H1 (cell line): ENCODE results near the gene EXD3.
A peak's percentile ranks its signal among the peaks of the same experiment; 100 is the strongest.

Source experiments
- BCL11A ChIP-seq, 2 experiments: IDR thresholded peaks; one replicate each; pipeline ENCODE4 v1.6.1; 2011; ENCODE audit warnings: low read depth in 2 of 2, low read length in 2 of 2, mild to moderate bottlenecking in 2 of 2
- CBX8 ChIP-seq: fragments of 300-800, 300-1000 bp; sonication (generic); IDR thresholded peaks from 2 replicates; pipeline ENCODE4 v1.7.1; 2016; ENCODE audit warnings: low read depth, low read length, borderline replicate concordance
- EP300 ChIP-seq, 2 experiments: IDR thresholded peaks; 1 replicate in 1 of 2; 2 replicates in 1 of 2; pipeline ENCODE4 v1.6.1; 2011 to 2012; ENCODE audit warnings: low read depth in 2 of 2, low read length in 2 of 2, mild to moderate bottlenecking in 2 of 2, borderline replicate concordance in 1 of 2, inconsistent platforms in 1 of 2, moderate library complexity in 1 of 2
- EZH2 ChIP-seq: fragments of 200-600 bp; sonication (generic); IDR thresholded peaks from 2 replicates; pipeline ENCODE4 v1.7.1; 2012; ENCODE audit warnings: low read depth, mild to moderate bottlenecking, moderate library complexity, low read length, inconsistent platforms; ENCODE audit not compliant: severe bottlenecking
- HDAC2 ChIP-seq, 2 experiments: fragments of 300-600 bp in 1 of 2; sonication (generic) in 1 of 2; IDR thresholded peaks; 2 replicates each; pipeline ENCODE4 v1.6.1; 2011 to 2012; ENCODE audit warnings: low read depth in 2 of 2, low read length in 2 of 2, mild to moderate bottlenecking in 2 of 2, moderate library complexity in 2 of 2, borderline replicate concordance in 1 of 2, inconsistent platforms in 1 of 2
- JUND ChIP-seq: IDR thresholded peaks from 2 replicates; pipeline ENCODE4 v1.6.1; 2011; ENCODE audit warnings: mild to moderate bottlenecking, improper control_type of control experiment, low read length
- KDM5A ChIP-seq: fragments of 200-600 bp; IDR thresholded peaks from 2 replicates; pipeline ENCODE4 v1.7.1; 2012; ENCODE audit warnings: mild to moderate bottlenecking, low read length, inconsistent platforms, mixed read lengths
- POLR2A ChIP-seq, 2 experiments: IDR thresholded peaks; 1 replicate in 1 of 2; 2 replicates in 1 of 2; pipeline ENCODE4 v1.6.1; 2011; ENCODE audit warnings: low read depth in 2 of 2, low read length in 2 of 2, mild to moderate bottlenecking in 2 of 2; ENCODE audit errors: control extremely low read depth in 1 of 2
- POLR2AphosphoS5 ChIP-seq: IDR thresholded peaks from 2 replicates; pipeline ENCODE4 v1.6.1; 2011; ENCODE audit warnings: low read depth, low read length
- TAF1 ChIP-seq: IDR thresholded peaks from 2 replicates; pipeline ENCODE4 v1.6.1; 2011; ENCODE audit warnings: mild to moderate bottlenecking, low read depth, low read length
- TF ChIP-seq, protein P1 (sequence below), 3 experiments: IDR thresholded peaks; 1 replicate in 2 of 3; 2 replicates in 1 of 3; pipeline versions ENCODE4 v1.5.1 to v1.6.1; 2011; ENCODE audit warnings: low read length in 3 of 3, mild to moderate bottlenecking in 3 of 3, inconsistent platforms in 2 of 3, low read depth in 1 of 3, moderate library complexity in 1 of 3; ENCODE audit not compliant: insufficient read depth in 1 of 3; ENCODE audit errors: control extremely low read depth in 1 of 3
- TF ChIP-seq, protein P2 (sequence below): IDR thresholded peaks from 2 replicates; pipeline ENCODE4 v1.6.1; 2011; ENCODE audit warnings: low read length, improper control_type of control experiment

- TF ChIP-seq JUND (no peak), KDM5A (no peak), POLR2AphosphoS5 (no peak), POLR2A (IDR thresholded peaks at IDR 0.05; ENCODE audit: control extremely low read depth in 1 of 2, low read depth in 2 of 2, low read length in 2 of 2) (no peak; a peak in 1 of 3 replicates), EZH2 (no peak), TAF1 (no peak), EP300 (IDR thresholded peaks at IDR 0.05; ENCODE audit: borderline replicate concordance in 1 of 2, low read depth in 2 of 2, low read length in 2 of 2) (no peak), CBX8 (no peak), BCL11A (IDR thresholded peaks at IDR 0.05; ENCODE audit: low read depth in 2 of 2, low read length in 2 of 2) (no peak), HDAC2 (IDR thresholded peaks at IDR 0.05; ENCODE audit: borderline replicate concordance in 1 of 2, low read depth in 2 of 2, low read length in 2 of 2) (0 out of 4 replicates have a peak, but pooled peaks of 1 of the 2 experiments have one; percentile 44)
- TF ChIP-seq, protein P1, sequence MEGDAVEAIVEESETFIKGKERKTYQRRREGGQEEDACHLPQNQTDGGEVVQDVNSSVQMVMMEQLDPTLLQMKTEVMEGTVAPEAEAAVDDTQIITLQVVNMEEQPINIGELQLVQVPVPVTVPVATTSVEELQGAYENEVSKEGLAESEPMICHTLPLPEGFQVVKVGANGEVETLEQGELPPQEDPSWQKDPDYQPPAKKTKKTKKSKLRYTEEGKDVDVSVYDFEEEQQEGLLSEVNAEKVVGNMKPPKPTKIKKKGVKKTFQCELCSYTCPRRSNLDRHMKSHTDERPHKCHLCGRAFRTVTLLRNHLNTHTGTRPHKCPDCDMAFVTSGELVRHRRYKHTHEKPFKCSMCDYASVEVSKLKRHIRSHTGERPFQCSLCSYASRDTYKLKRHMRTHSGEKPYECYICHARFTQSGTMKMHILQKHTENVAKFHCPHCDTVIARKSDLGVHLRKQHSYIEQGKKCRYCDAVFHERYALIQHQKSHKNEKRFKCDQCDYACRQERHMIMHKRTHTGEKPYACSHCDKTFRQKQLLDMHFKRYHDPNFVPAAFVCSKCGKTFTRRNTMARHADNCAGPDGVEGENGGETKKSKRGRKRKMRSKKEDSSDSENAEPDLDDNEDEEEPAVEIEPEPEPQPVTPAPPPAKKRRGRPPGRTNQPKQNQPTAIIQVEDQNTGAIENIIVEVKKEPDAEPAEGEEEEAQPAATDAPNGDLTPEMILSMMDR (IDR thresholded peaks at IDR 0.05; ENCODE audit: control extremely low read depth in 1 of 3, insufficient read depth in 1 of 3, low read depth in 1 of 3, low read length in 3 of 3), result no peak
- TF ChIP-seq, protein P2, sequence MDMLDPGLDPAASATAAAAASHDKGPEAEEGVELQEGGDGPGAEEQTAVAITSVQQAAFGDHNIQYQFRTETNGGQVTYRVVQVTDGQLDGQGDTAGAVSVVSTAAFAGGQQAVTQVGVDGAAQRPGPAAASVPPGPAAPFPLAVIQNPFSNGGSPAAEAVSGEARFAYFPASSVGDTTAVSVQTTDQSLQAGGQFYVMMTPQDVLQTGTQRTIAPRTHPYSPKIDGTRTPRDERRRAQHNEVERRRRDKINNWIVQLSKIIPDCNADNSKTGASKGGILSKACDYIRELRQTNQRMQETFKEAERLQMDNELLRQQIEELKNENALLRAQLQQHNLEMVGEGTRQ, result no peak
Observed at GRCh38 chr9:137300567-137301080, 122.3 kb downstream of the EXD3 start.
